Stimulated activated CD4-positive, alpha-beta T cell treated with anti-CD3 and anti-CD28 coated beads, TNF-alpha, amount 100 ng/mL, for 1 hour (primary cell): ENCODE data around the gene PARD6B.
"Not testable (repeated sequence)": the region's sequence is repeated elsewhere in the genome, so short reads cannot be mapped to it uniquely, and the experiment has no call there.

Source experiments
- DNase-seq, 3 donors: peaks; one replicate each; pipeline ENCODE4 v3.0.0-alpha.2; 2020; ENCODE audit warnings: low read depth in 3 of 3, low spot score in 1 of 3

The PARD6B gene

DNA sequence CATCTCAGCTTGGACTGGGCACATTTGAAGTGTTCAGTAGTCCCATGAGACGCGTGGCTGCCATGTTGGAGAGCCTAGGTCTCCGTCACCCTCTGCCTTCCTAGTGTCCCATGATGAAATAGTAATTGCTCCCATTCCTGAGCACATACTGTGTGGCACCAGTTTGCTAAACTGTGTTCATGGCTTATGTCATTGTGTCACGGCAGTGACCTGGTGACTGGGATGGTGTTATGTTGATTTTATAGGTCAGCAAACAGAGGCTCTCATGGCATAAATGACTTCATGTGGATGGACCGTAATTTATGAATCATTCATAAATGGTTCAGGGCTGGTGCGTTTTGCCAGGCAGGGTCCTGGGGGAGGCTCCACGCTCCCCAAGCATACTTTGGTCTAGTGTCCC lies 67.3 kb downstream of the PARD6B start:
- no peak for DNase-seq

DNA sequence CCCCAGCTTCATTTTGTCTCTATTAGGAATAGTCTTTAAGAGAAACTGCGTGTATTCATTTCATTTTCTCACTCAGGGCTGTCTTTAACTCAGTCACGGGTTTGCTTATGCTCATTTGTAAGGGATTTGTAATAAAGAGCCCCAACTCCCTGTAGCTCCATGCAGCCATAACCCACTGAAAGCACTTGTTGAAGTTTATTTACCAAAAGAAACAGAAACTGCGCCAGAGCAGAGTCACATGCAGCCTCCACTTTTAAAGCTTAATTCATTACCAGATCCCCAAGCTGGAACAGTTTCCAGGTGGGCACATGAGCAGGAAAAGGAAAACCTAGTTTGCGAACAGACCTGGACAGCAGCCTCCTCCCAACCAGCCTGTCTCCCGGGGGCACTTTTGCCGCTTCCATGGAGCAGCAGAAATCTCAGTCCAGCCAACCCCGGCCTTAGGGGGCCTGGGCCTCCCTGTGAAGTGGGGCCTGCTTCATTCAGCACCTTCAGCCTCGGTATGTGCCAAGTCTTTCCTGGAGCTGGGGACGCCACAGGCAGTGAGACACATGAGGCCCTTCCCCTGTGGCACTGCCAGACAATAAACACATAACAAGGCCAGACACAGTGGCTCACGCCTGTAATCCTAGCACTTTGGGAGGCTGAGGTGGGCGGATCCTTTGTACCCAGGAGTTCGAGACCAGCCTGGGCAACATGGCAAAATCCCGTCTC lies 68.0 kb downstream of the PARD6B start:
- DNase-seq = no peak

DNA sequence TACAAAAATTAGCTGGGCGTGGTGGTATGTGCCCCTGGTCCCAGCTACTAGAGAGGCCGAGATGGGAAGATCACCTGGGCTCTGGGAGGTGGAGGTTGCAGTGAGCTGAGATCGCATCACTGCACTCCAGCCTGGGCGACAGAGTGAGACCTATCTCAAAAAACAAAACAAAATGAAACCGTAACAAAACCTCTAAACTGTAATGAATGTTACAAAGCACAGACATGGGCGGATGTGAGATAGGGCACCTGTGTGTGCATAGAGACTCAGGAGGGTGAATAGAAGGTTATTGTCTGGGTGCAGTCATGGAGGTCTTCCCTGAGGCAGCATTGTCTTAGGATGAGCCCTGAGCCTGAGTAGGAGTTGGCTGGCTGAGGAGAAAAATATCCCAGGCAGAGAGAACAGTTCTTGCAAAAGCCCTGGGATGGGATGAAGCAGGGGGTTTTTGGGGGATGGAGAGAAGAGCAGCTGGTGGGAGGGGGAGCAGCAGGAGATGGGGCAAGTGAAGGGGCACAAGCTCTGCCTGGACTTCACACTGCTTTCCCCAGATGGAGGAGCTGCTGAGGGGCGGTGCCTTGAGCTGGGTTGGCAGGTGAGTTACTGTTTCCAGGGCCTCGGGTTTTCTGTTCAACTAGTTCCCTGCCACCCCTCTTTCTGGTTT lies 68.6 kb downstream of the PARD6B start:
- no peak for DNase-seq

DNA sequence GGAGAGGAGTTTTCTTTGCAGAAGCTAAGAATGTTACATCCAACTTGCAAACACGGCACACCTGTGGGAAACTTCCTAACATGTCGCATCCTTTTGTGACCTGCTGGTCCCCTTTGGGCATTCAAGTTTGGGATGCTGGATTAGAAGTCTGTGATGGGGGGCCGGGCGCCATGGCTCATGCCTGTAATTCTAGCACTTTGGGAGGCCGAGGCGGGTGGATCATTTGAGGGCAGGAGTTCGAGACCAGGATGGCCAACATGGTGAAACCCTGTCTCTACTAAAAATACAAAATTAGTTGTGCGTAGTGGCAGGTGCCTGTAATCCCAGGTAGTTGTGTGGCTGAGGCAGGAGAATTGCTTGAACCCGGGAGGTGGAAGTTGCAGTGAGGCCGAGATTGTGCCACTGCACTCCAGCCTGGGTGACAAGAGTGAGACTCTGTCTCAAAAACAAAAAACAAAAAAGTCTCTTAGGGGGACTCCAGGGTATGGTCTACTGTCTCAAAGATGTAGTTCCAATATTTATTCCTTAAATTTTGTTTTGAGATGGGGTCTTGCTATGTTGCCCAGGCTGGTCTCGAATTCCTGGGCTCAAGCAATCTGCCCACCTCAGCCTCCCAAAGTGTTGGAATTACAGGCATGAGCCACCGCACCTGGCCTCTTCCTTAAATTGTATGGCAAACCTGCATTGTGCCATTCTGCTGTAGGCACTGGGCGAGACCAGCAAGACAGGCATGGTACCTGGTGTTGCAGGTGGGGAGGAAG lies 69.8 kb downstream of the PARD6B start:
- DNase-seq = not testable (repeated sequence)

DNA sequence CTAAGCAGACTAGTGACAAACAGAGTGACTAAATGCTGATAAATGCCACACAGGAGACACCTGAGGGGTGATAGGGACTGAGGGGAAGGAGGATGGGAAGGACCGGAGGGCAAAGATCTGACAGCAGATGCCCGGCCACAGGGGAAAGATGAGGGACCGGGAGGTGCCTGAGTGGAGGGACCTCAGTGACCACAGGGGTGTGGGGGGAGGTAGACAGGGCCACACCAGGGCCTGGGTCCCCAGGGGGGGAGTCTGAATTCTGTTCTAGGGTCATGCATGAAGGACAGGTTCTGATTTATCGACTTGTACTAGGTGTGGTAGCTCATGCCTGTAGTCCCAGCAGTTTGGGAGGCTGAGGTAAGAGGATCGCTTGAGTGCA lies 70.4 kb downstream of the PARD6B start:
- no peak for DNase-seq

DNA sequence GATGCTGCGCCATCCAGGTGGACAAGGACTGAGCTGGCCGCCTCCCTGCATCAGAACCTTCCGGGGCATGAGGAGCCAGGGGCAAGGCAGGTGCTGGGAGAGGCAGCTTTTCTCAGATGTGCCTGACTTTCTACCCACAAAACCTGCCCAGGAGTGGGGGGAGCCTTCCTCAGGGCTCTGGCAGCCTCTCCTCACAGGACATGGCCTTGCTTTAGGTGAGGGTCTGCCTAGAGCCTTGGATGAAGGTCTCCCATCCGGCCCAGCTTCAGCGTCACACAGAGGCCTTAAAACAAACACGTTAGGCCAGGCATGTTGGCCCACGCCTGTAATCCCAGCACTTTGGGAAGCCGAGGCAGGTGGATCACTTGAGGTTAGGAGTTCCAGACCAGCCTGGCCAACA lies 70.9 kb downstream of the PARD6B start:
- no peak for DNase-seq

DNA sequence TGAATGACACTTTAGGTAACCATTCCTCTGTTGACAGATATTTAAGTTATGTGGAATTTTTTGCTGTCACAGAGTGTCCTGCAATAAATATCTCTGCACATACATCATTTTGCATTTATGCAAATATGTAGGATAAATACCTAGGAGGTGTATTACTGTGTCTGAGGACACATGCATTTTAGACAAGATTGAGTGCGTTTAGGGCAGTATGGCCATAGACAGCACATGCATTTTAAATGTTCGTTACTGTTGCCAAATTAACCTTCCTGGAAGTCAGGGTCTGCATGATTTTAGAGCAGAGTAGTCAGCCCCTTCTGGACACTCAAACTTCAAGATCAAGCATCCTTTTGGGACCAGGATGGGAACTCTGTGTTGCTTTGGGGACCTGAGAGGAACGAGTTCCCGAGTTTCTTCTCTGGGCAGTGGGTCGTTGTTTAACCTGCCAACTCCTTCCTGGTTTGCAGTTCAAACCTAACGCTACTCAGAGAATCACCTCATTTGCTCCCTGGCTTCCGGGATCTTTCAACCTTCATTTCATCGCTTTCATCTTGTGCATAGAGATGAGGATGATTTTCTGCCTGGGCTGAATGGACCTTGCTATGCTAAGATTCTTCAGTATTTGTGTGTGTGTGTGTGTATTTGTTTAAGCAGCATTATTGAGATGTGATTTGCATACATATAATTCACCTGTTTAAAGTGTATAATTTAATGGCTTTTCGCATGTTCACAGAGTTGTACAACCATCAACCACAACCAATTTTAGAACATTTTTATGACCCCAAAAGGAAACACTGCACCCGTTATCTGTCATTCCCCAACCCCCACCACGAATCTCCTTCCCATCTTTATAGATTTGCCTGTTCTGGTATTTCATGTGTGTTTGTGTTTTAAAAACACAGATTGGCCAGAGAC lies 73.3 kb downstream of the PARD6B start:
- DNase-seq = no peak

DNA sequence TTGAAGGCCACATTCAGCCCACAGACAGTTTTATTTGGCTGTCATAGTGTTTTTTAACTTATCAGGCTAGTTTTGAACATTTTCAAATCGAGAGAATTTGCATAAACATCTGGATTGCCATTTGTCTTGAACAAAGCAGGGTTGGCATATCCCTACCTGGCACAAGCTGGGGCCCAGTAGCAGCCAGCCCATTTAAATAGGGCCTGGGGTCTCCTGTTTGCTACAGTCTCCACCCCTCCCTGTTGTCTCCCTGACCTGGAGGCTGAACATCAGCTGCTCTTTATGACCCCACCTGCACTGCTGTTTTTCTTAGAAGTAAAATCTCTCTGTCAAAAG lies 73.9 kb downstream of the PARD6B start:
- no peak for DNase-seq

DNA sequence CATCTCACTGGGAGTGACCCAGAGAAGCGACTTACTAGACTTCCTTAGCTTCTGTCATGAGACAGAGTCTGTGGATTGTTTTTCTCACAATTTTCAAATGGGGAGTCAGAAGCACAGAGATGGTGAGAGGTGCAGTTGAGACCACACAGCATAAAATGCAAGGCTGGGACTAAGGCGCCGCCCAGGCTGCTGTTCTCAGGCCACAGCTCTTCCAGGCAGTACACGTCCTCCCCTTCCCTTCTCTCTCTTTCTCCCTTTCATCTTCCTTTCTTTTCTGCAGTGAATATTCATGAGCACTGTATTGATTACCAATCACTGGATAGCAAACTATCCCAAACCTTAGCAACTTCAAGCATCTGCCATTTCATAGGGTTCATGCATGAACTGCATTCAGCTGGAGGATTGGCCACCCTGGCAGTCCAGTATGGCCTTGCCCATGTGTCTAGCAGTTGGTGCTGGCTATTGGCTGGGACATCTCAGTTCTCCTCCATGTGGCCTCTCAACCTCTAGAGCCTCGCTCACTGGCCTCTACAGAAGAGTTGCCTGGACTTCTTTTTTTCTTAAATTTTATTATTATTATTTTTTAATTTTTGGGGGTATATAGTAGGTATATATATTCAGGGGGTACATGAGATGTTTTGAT lies 74.9 kb downstream of the PARD6B start:
- DNase-seq = no peak
